Spleen (tissue), 11 donors: ENCODE data around the gene AADAT. TPM values are rescaled to one million over a fixed set of nuclear protein-coding genes. Genes with fewer than 3 reads are reported as not detected.
"Not testable (repeated sequence)": the region's sequence is repeated elsewhere in the genome, so short reads cannot be mapped to it uniquely, and the experiment has no call there.

Experiments used
- DNase-seq: peaks from one replicate; pipeline ENCODE4 v3.0.0-alpha.2; 2020
- H3K27ac ChIP-seq, 8 donors: fragments of 200-600 bp; sonication (generic) in 7 of 8; 1 replicate in 4 of 8; 2 replicates in 4 of 8; pipeline versions ENCODE4 v1.5.0 to v1.8.0; 2016 to 2021; ENCODE audit warnings: inconsistent platforms in 4 of 8, mild to moderate bottlenecking in 4 of 8, moderate library complexity in 1 of 8
- H3K27me3 ChIP-seq, 7 donors: fragments of 200-600 bp; sonication (generic) in 6 of 7; replicated peaks in 1 of 7; 1 replicate in 4 of 7; 2 replicates in 3 of 7; pipeline versions ENCODE4 v1.5.0 to v1.8.0; 2016 to 2021; ENCODE audit warnings: inconsistent platforms in 3 of 7, mild to moderate bottlenecking in 1 of 7
- H3K36me3 ChIP-seq, 6 donors: fragments of 200-600 bp; sonication (generic) in 5 of 6; 1 replicate in 4 of 6; 2 replicates in 2 of 6; pipeline versions ENCODE4 v1.5.0 to v1.8.0; 2016 to 2021; ENCODE audit warnings: inconsistent platforms in 2 of 6
- H3K4me1 ChIP-seq, 6 donors: fragments of 200-600 bp; sonication (generic) in 5 of 6; 1 replicate in 3 of 6; 2 replicates in 3 of 6; pipeline versions ENCODE4 v1.5.0 to v1.8.0; 2016 to 2021; ENCODE audit warnings: inconsistent platforms in 3 of 6
- H3K4me3 ChIP-seq, 8 donors: fragments of 200-600 bp; sonication (generic) in 7 of 8; 1 replicate in 4 of 8; 2 replicates in 4 of 8; pipeline versions ENCODE4 v1.5.0 to v1.8.0; 2016 to 2021; ENCODE audit warnings: inconsistent platforms in 4 of 8, mild to moderate bottlenecking in 4 of 8, moderate library complexity in 2 of 8
- H3K9me3 ChIP-seq, 8 donors: fragments of 200-600 bp; sonication (generic) in 7 of 8; 1 replicate in 4 of 8; 2 replicates in 4 of 8; pipeline versions ENCODE4 v1.5.0 to v1.8.0; 2016 to 2021; ENCODE audit warnings: inconsistent platforms in 4 of 8
- CTCF ChIP-seq, 11 experiments: fragments of 200-600 bp in 7 of 11; fragments of 450-650 bp in 4 of 11; sonication (generic) in 4 of 11; IDR thresholded peaks in 8 of 11; conservative IDR thresholded peaks in 3 of 11; 1 replicate in 7 of 11; 2 replicates in 4 of 11; pipeline versions ENCODE4 v1.4.0 to v1.8.0; 2016 to 2021; ENCODE audit warnings: antibody characterized with exemption in 11 of 11, inconsistent platforms in 4 of 11, mild to moderate bottlenecking in 1 of 11
- POLR2A ChIP-seq, 3 donors: fragments of 450-650 bp; IDR thresholded peaks; one replicate each; pipeline ENCODE4 v1.5.1; 2017; ENCODE audit warnings: antibody characterized with exemption in 3 of 3, mild to moderate bottlenecking in 1 of 3
- POLR2AphosphoS5 ChIP-seq, 3 donors: sonication (generic); formaldehyde crosslinking; IDR thresholded peaks; one replicate each; pipeline ENCODE4 v1.5.1; 2017; ENCODE audit warnings: antibody characterized with exemption in 3 of 3
- WGBS, 5 donors: extraction: QIAGEN DNeasy Blood & Tissue Kit in 3 of 5; methylation state at CpG; one replicate each; pipeline versions ENCODE4 v1.1.5 to v1.1.7; 2013 to 2018; 5-methylcytosine and 5-hydroxymethylcytosine counted together
- intact Hi-C: fragments of 100-400 bp; cut with DNase I; formaldehyde crosslinking; loops from one replicate; pipeline ENCODE4 v1.15.0; 2023; ENCODE audit warnings: low total_unique reads
- polyA plus RNA-seq, 3 donors: library from polyadenylated mRNA; stranded (reverse); fragments of 200-250 nt; gene quantifications; one replicate each; pipeline ENCODE4 v1.2.1, GENCODE V29; 2013
- total RNA-seq, 7 donors: library from RNA; depleted of rRNA in 3 of 7; stranded (reverse); fragments of >200 nt in 3 of 7; fragmentation: NEBNext Ultra II Directional in 4 of 7; extraction: Animal tissue kit (Norgen Biotek cat#: 25700) in 4 of 7; gene quantifications; one replicate each; pipeline versions ENCODE4 v1.1.0 to v1.2.1, GENCODE V29; 2016 to 2021
- donor health status: healthy with polysubstance abuse.
- donor health status: DM: no; HTN: no; CAD: no; lungs with moderate emphysema.
- donor health status: DM: no; HTN: no; CAD: no.
- donor health status: Bipolar disorder and iron deficiency.
- donor health status: healthy.
- donor health status: DM: no; HTN: no; CAD: no.
- donor health status: DM: yes; HTN: yes; CAD: no.

AADAT gene
- total and polyA plus RNA-seq, 10 donors, result 0.89 to 5.0 (median 1.4) TPM

- Histone ChIP-seq H3K4me3 (no peak overlapping the region), H3K4me1 (no peaks in the 10 kb centered on the region), H3K36me3 (no peaks in the 10 kb centered on the region), H3K9me3 (no peaks in the 10 kb centered on the region), H3K27me3 (peaks cover 0 to 9% (median 0%) of the 10 kb centered on the region in 7 donors), H3K27ac (no peak overlapping the region)
- TF ChIP-seq POLR2A (IDR thresholded peaks at IDR 0.05), result no peak
- TF ChIP-seq CTCF (IDR thresholded peaks at IDR 0.05 in 8 of 11, conservative IDR thresholded peaks at IDR 0.05 in 3 of 11), result peak; percentile 39 to 80 (median 72)
- DNase-seq, result no peak
- intact Hi-C loops, result loop anchor here (5.0 kb wide), 1 partner anchor 236 kb away; no protein-coding TSS in a partner anchor
- 19 to 26% (median 23%) methylated on average over 4 of the region's 4 CpGs for WGBS, 5 donors
These were observed 41.9 kb downstream of the AADAT start for GRCh38 chr4:170047771-170048354.

- intact Hi-C loops, result loop anchor here (5.0 kb wide), 1 partner anchor 234 kb away; no protein-coding TSS in a partner anchor
- not testable (repeated sequence) for DNase-seq, H3K36me3 ChIP-seq, H3K27ac ChIP-seq, H3K27me3 ChIP-seq, H3K4me1 ChIP-seq, H3K9me3 ChIP-seq, H3K4me3 ChIP-seq
- WGBS, 5 donors, result 93 to 100% (median 98%) methylated on average over 8 to 22 of the region's 24 CpGs
These were observed 43.6 kb downstream of the AADAT start for GRCh38 chr4:170046156-170046555.

GRCh38 chr4:170040031-170040680 is 49.6 kb downstream of the AADAT start:
- H3K36me3 ChIP-seq, result no peaks in the 10 kb centered on the region
- no peaks in the 10 kb centered on the region for H3K4me1 ChIP-seq
- whole genome bisulfite sequencing, 5 donors, result 82 to 91% (median 89%) methylated on average over 8 to 12 of the region's 12 CpGs
- no peak for DNase-seq
- H3K27ac ChIP-seq, result no peak overlapping the region
- H3K4me3 ChIP-seq, result no peak overlapping the region
- H3K27me3 ChIP-seq, result no peaks in the 10 kb centered on the region
- TF ChIP-seq CTCF (IDR thresholded peaks at IDR 0.05 in 8 of 11, conservative IDR thresholded peaks at IDR 0.05 in 3 of 11) (no peak), POLR2A (IDR thresholded peaks at IDR 0.05) (no peak), POLR2AphosphoS5 (IDR thresholded peaks at IDR 0.05) (no peak)
- no peaks in the 10 kb centered on the region for H3K9me3 ChIP-seq
- intact Hi-C loops, result no loop called here

- Histone ChIP-seq H3K27me3 (no peaks in the 10 kb centered on the region), H3K9me3 (no peaks in the 10 kb centered on the region), H3K36me3 (no peaks in the 10 kb centered on the region), H3K27ac (no peak overlapping the region), H3K4me1 (no peaks in the 10 kb centered on the region), H3K4me3 (no peak overlapping the region)
- 70 to 87% (median 82%) methylated on average over 4 of the region's 4 CpGs for WGBS, 5 donors
- TF ChIP-seq POLR2AphosphoS5 (IDR thresholded peaks at IDR 0.05), result no peak
- no peak for TF ChIP-seq POLR2A (IDR thresholded peaks at IDR 0.05)
- TF ChIP-seq CTCF (IDR thresholded peaks at IDR 0.05 in 8 of 11, conservative IDR thresholded peaks at IDR 0.05 in 3 of 11), result no peak
- DNase-seq, result no peak
- intact Hi-C loops, result no loop called here
These were observed 51.0 kb downstream of the AADAT start for GRCh38 chr4:170038769-170039168.
